ENCODE data around the gene LINGO3. TPM values are rescaled to one million over a fixed set of nuclear protein-coding genes. Genes with fewer than 3 reads are reported as not detected.

The LINGO3 gene
- total RNA-seq, 1 experiment from 2014 or later = not detected

GRCh38 chr19:2337329-2337707 lies 29.4 kb upstream of the LINGO3 start:
- H3K36me3 Mint-ChIP-seq (ENCODE audit: insufficient read depth, unreplicated experiment) = peaks cover 7% of the 10 kb centered on the region
- DNase-seq = no peak
- H3K4me1 Mint-ChIP-seq (ENCODE audit: low read depth, unreplicated experiment) = peaks cover 6% of the 10 kb centered on the region
- no peak for TF ChIP-seq CTCF (IDR thresholded peaks at IDR 0.05; ENCODE audit: unreplicated experiment)
- CTCF ChIA-PET = no interaction called here
- no peak overlapping the region for H3K27ac Mint-ChIP-seq (ENCODE audit: unreplicated experiment)
- intact Hi-C loops (cut with micrococcal nuclease; ENCODE audit: unreplicated experiment) = no loop called here
- H3K4me3 Mint-ChIP-seq (ENCODE audit: low read depth, unreplicated experiment) = no peak overlapping the region
- BruUV-seq (replicated peaks) = no TSS peak
- no peaks in the 10 kb centered on the region for H3K9me3 Mint-ChIP-seq (ENCODE audit: low read depth, unreplicated experiment)
- no peaks in the 10 kb centered on the region for H3K27me3 Mint-ChIP-seq (ENCODE audit: unreplicated experiment)

- H3K36me3 Mint-ChIP-seq (ENCODE audit: insufficient read depth, unreplicated experiment) = peaks cover 7% of the 10 kb centered on the region
- intact Hi-C loops (cut with micrococcal nuclease; ENCODE audit: unreplicated experiment) = no loop called here
- no TSS peak for BruUV-seq (replicated peaks)
- no peak for DNase-seq
- H3K4me1 Mint-ChIP-seq (ENCODE audit: low read depth, unreplicated experiment) = peaks cover 6% of the 10 kb centered on the region
- CTCF ChIA-PET = no interaction called here
- TF ChIP-seq CTCF (IDR thresholded peaks at IDR 0.05; ENCODE audit: unreplicated experiment) = no peak
- H3K4me3 Mint-ChIP-seq (ENCODE audit: low read depth, unreplicated experiment) = no peak overlapping the region
- no peaks in the 10 kb centered on the region for H3K9me3 Mint-ChIP-seq (ENCODE audit: low read depth, unreplicated experiment)
- no peaks in the 10 kb centered on the region for H3K27me3 Mint-ChIP-seq (ENCODE audit: unreplicated experiment)
- H3K27ac Mint-ChIP-seq (ENCODE audit: unreplicated experiment) = peak overlapping the region; percentile 26
Observed at GRCh38 chr19:2336528-2337328, 28.8 kb upstream of the LINGO3 start.

- Mint-ChIP-seq H3K27ac (ENCODE audit: unreplicated experiment) (peak overlapping the region; percentile 26), H3K4me3 (ENCODE audit: low read depth, unreplicated experiment) (no peak overlapping the region), H3K9me3 (ENCODE audit: low read depth, unreplicated experiment) (no peaks in the 10 kb centered on the region), H3K4me1 (ENCODE audit: low read depth, unreplicated experiment) (peaks cover 8% of the 10 kb centered on the region), H3K36me3 (ENCODE audit: insufficient read depth, unreplicated experiment) (peaks cover 7% of the 10 kb centered on the region), H3K27me3 (ENCODE audit: unreplicated experiment) (no peaks in the 10 kb centered on the region)
- DNase-seq = no peak
- CTCF ChIA-PET = no interaction called here
- TF ChIP-seq CTCF (IDR thresholded peaks at IDR 0.05; ENCODE audit: unreplicated experiment) = no peak
- no TSS peak for BruUV-seq (replicated peaks)
- intact Hi-C loops (cut with micrococcal nuclease; ENCODE audit: unreplicated experiment) = no loop called here
Observed at GRCh38 chr19:2335848-2336247, 27.9 kb upstream of the LINGO3 start.

GRCh38 chr19:2334986-2335846 lies 27.3 kb upstream of the LINGO3 start:
- intact Hi-C loops (cut with micrococcal nuclease; ENCODE audit: unreplicated experiment) = no loop called here
- Mint-ChIP-seq H3K4me1 (ENCODE audit: low read depth, unreplicated experiment) (peaks cover 14% of the 10 kb centered on the region), H3K36me3 (ENCODE audit: insufficient read depth, unreplicated experiment) (peaks cover 12% of the 10 kb centered on the region), H3K27ac (ENCODE audit: unreplicated experiment) (no peak overlapping the region), H3K9me3 (ENCODE audit: low read depth, unreplicated experiment) (no peaks in the 10 kb centered on the region), H3K27me3 (ENCODE audit: unreplicated experiment) (no peaks in the 10 kb centered on the region), H3K4me3 (ENCODE audit: low read depth, unreplicated experiment) (no peak overlapping the region)
- DNase-seq = no peak
- TF ChIP-seq CTCF (IDR thresholded peaks at IDR 0.05; ENCODE audit: unreplicated experiment) = no peak
- CTCF ChIA-PET = no interaction called here
- BruUV-seq (replicated peaks) = no TSS peak

All from Calu3 (cell line).